SU-DHL-6 (cell line): ENCODE data around the gene SETD2.
A peak's percentile ranks its signal among the peaks of the same experiment; 100 is the strongest.

Experiments
- H2AFZ ChIP-seq: fragments of 200-600 bp; sonication (generic); 2 replicates; pipeline ENCODE4 v1.6.1; 2014; ENCODE audit warnings: low read depth, mild to moderate bottlenecking, moderate library complexity, mixed read lengths, antibody characterized with exemption, low read length; ENCODE audit not compliant: severe bottlenecking
- H3F3A ChIP-seq: fragments of 200-600 bp; shearing (Covaris generic); 2 replicates; pipeline ENCODE4 v1.6.0; 2016; ENCODE audit warnings: antibody characterized with exemption, mild to moderate bottlenecking; ENCODE audit not compliant: insufficient read depth
- H3K27ac ChIP-seq: fragments of 200-600 bp; sonication (generic); 2 replicates; pipeline ENCODE4 v1.5.1; 2016; ENCODE audit warnings: low read depth, mild to moderate bottlenecking, low read length, moderate library complexity, mixed read lengths
- H3K27me3 ChIP-seq: fragments of 200-600 bp; sonication (generic), shearing (Covaris generic); 2 replicates; pipeline ENCODE4 v1.6.0; 2014; ENCODE audit warnings: mild to moderate bottlenecking, low read length
- H3K36me3 ChIP-seq: fragments of 200-600 bp; sonication (generic); 2 replicates; pipeline ENCODE4 v1.6.1; 2014; ENCODE audit warnings: mild to moderate bottlenecking, low read length, mixed read lengths
- H3K4me2 ChIP-seq: fragments of 300-600, 200-600 bp; shearing (Covaris generic), sonication (generic); 2 replicates; pipeline ENCODE4 v1.6.0; 2014; ENCODE audit warnings: low read length, low read depth, mild to moderate bottlenecking; ENCODE audit not compliant: poor library complexity, severe bottlenecking
- H3K4me3 ChIP-seq: fragments of 200-600 bp; sonication (generic); 2 replicates; pipeline ENCODE4 v1.5.1; 2014; ENCODE audit warnings: antibody characterized with exemption, low read length, mild to moderate bottlenecking, mixed read lengths; ENCODE audit not compliant: insufficient read depth, poor library complexity, severe bottlenecking
- H3K79me2 ChIP-seq: fragments of 200-600 bp; sonication (generic); 2 replicates; pipeline ENCODE4 v1.6.1; 2014; ENCODE audit warnings: mild to moderate bottlenecking, low read length, moderate library complexity; ENCODE audit not compliant: insufficient read depth
- H3K9ac ChIP-seq: fragments of 200-600 bp; sonication (generic); 2 replicates; pipeline ENCODE4 v1.7.0; 2014; ENCODE audit warnings: mild to moderate bottlenecking, low read length
- H3K9me2 ChIP-seq: fragments of 200-600 bp; sonication (generic); replicated peaks from 2 replicates; pipeline ENCODE4 v1.6.1; 2014; ENCODE audit warnings: low read length; ENCODE audit not compliant: insufficient read depth
- H3K9me3 ChIP-seq: fragments of 200-600 bp; sonication (generic); 2 replicates; pipeline ENCODE4 v1.6.1; 2014; ENCODE audit warnings: low read length, mixed read lengths; ENCODE audit not compliant: insufficient read depth
- H4K20me1 ChIP-seq: fragments of 200-600 bp; sonication (generic); 2 replicates; pipeline ENCODE4 v1.6.1; 2014; ENCODE audit warnings: low read depth, mild to moderate bottlenecking, antibody characterized with exemption, low read length, moderate library complexity, mixed read lengths
- EZH2phosphoT487 ChIP-seq: fragments of 200-600 bp; sonication (generic), shearing (Covaris generic); conservative IDR thresholded peaks from 2 replicates; pipeline ENCODE4 v1.6.1; 2018; ENCODE audit warnings: mild to moderate bottlenecking, antibody characterized with exemption, low read length, moderate library complexity, mixed read lengths
- TF ChIP-seq, protein P1 (sequence below): fragments of 200-600 bp; sonication (generic); IDR thresholded peaks from one replicate; pipeline ENCODE4 v1.5.1; 2017; ENCODE audit warnings: antibody characterized with exemption, mild to moderate bottlenecking, low read length, moderate library complexity; ENCODE audit not compliant: insufficient read depth, poor library complexity, severe bottlenecking

Gene SETD2

GRCh38 chr3:46972396-46972795 is 191.5 kb downstream of the SETD2 start:
- Histone ChIP-seq H3F3A (peaks cover 21% of the 10 kb centered on the region), H3K79me2 (peaks cover 88% of the 10 kb centered on the region), H3K9ac (no peak overlapping the region), H4K20me1 (peaks cover 32% of the 10 kb centered on the region), H3K4me2 (peak overlapping the region; percentile 51), H3K9me2 (no peaks in the 10 kb centered on the region), H3K9me3 (no peaks in the 10 kb centered on the region), H3K4me3 (peak overlapping the region; percentile 5), H3K36me3 (peaks cover 3% of the 10 kb centered on the region; the same call in 1 of the 2 replicates), H2AFZ (no peak overlapping the region), H3K27ac (peak overlapping the region; percentile 73), H3K27me3 (no peaks in the 10 kb centered on the region)
- TF ChIP-seq, protein P1, sequence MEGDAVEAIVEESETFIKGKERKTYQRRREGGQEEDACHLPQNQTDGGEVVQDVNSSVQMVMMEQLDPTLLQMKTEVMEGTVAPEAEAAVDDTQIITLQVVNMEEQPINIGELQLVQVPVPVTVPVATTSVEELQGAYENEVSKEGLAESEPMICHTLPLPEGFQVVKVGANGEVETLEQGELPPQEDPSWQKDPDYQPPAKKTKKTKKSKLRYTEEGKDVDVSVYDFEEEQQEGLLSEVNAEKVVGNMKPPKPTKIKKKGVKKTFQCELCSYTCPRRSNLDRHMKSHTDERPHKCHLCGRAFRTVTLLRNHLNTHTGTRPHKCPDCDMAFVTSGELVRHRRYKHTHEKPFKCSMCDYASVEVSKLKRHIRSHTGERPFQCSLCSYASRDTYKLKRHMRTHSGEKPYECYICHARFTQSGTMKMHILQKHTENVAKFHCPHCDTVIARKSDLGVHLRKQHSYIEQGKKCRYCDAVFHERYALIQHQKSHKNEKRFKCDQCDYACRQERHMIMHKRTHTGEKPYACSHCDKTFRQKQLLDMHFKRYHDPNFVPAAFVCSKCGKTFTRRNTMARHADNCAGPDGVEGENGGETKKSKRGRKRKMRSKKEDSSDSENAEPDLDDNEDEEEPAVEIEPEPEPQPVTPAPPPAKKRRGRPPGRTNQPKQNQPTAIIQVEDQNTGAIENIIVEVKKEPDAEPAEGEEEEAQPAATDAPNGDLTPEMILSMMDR, result no peak
- TF ChIP-seq EZH2phosphoT487, result no peak

DNA sequence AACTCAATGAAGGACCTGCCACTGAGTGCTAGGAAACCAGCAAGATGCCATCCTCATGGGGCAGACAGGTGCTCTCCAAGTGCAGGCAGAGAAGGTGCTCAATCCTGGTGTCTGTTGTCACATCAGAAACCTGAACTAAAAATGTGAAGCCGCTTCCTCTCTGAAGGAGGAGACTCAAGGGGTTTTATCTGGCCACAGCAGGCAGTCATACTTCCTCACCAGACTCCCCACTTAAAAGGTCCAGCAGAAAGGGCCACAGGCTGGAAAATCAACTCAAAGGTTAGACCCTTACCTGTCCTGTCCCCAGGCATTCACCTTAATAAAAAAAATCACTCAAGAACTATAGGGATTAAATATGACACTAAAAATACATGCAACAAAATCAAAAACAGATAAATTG is 192.2 kb downstream of the SETD2 start:
- Histone ChIP-seq H3K4me2 (peak overlapping the region; percentile 51), H3K4me3 (peak overlapping the region; percentile 5)

DNA sequence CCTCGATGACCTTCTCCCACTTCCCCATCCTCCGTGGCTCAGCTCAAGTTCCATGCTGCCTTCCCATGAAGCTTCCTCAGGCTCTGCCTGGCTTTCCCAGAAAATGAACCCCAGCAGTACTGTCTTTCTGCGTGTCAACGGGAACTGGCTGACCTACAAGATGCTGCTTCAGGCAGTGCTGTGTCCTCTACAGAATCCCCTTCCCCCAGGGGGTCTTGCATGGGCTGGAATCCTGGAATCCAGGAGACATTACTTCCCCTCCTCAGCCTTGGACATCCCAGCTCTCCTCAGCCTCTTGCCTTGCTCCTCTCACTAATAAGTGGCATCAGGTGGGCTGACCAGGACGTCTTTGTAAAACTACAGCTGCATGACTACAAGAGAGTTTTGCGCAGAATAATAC is 192.8 kb downstream of the SETD2 start:
- Histone ChIP-seq H3K4me3 (no peak overlapping the region), H3K36me3 (peaks cover 3% of the 10 kb centered on the region; the same call in 1 of the 2 replicates), H2AFZ (no peak overlapping the region), H3K27me3 (no peaks in the 10 kb centered on the region), H3K9me3 (no peaks in the 10 kb centered on the region), H3K4me2 (peak overlapping the region; percentile 51), H3K9me2 (no peaks in the 10 kb centered on the region), H4K20me1 (peaks cover 32% of the 10 kb centered on the region), H3K9ac (peak overlapping the region; percentile 12; the same call in 1 of the 2 replicates), H3K27ac (peak overlapping the region; percentile 73), H3K79me2 (peaks cover 99% of the 10 kb centered on the region), H3F3A (peaks cover 21% of the 10 kb centered on the region)
- TF ChIP-seq, protein P1, result no peak
- TF ChIP-seq EZH2phosphoT487, result no peak

More for the DNA sequence above, 192.2 kb downstream of the SETD2 start:
- Histone ChIP-seq H3K27ac (peak overlapping the region; percentile 73), H3K27me3 (no peaks in the 10 kb centered on the region), H3K36me3 (peaks cover 3% of the 10 kb centered on the region; the same call in 1 of the 2 replicates), H3F3A (peaks cover 21% of the 10 kb centered on the region), H4K20me1 (peaks cover 32% of the 10 kb centered on the region), H2AFZ (no peak overlapping the region), H3K9ac (peak overlapping the region; percentile 12; the same call in 1 of the 2 replicates), H3K79me2 (peaks cover 95% of the 10 kb centered on the region), H3K9me2 (no peaks in the 10 kb centered on the region), H3K9me3 (no peaks in the 10 kb centered on the region)
- TF ChIP-seq EZH2phosphoT487, result no peak
- TF ChIP-seq, protein P1, result no peak
